K562 (cell line): ENCODE data around the gene PRCP. TPM values are rescaled to one million over a fixed set of nuclear protein-coding genes. Genes with fewer than 3 reads are reported as not detected.

ENCODE experiments used
- CBX3 ChIP-seq, 2 experiments: IDR thresholded peaks; 1 replicate in 1 of 2; 2 replicates in 1 of 2; pipeline ENCODE4 v1.6.1; 2012; ENCODE audit warnings: inconsistent platforms in 2 of 2, low read length in 2 of 2, borderline replicate concordance in 1 of 2, control low read depth in 1 of 2
- HCFC1 ChIP-seq: IDR thresholded peaks from 2 replicates; pipeline ENCODE4 v1.6.1; 2012; ENCODE audit warnings: low read depth, low read length, improper control_type of control experiment
- MCM5 ChIP-seq: fragments of 450-650 bp; IDR thresholded peaks from 2 replicates; pipeline ENCODE4 v1.6.1; 2016; ENCODE audit warnings: low read depth
- NUFIP1 ChIP-seq: fragments of 450-650 bp; IDR thresholded peaks from 2 replicates; pipeline ENCODE4 v1.6.1; 2018; ENCODE audit not compliant: partially characterized antibody
- RCOR1 ChIP-seq, 2 experiments: IDR thresholded peaks; 2 replicates each; pipeline ENCODE4 v1.6.1; 2012; ENCODE audit warnings: low read depth in 2 of 2, low read length in 2 of 2, borderline replicate concordance in 1 of 2, improper control_type of control experiment in 1 of 2
- ZFP36 ChIP-seq: fragments of 150-350 bp; IDR thresholded peaks from 2 replicates; pipeline ENCODE4 v1.6.1; 2018; ENCODE audit warnings: low read length, low read depth; ENCODE audit not compliant: partially characterized antibody
- ZFPM2 ChIP-seq: fragments of 250-450 bp; sonication (Bioruptor Pico); IDR thresholded peaks from 2 replicates; pipeline ENCODE4 v1.5.1; 2022; ENCODE audit warnings: mild to moderate bottlenecking
- ZNF263 ChIP-seq: sonication (generic); formaldehyde crosslinking; IDR thresholded peaks from 2 replicates; pipeline ENCODE4 v1.8.0; 2022; ENCODE audit warnings: mild to moderate bottlenecking, missing genetic modification reagents, borderline replicate concordance
- ZNF282 ChIP-seq: sonication (generic); formaldehyde crosslinking; IDR thresholded peaks from 2 replicates; pipeline ENCODE4 v1.8.1; 2023; ENCODE audit warnings: missing genetic modification reagents
- polyA plus RNA-seq, 8 experiments: library from polyadenylated mRNA; depleted of rRNA in 4 of 8; stranded (reverse) in 5 of 8; unstranded in 3 of 8; fragments of >200 nt; fragmentation: Nextera tagmentation in 2 of 8; fragmentation: Illumina TruSeq in 1 of 8; extraction: Ambion mirVana in 2 of 8; extraction: Trizol in 1 of 8; gene quantifications; 2 replicates each; pipeline versions ENCODE4 v1.2.1 to v1.2.3, GENCODE V29; 2011 to 2014; ENCODE audit warnings: inconsistent platforms in 1 of 8, missing spikeins in 1 of 8
- total RNA-seq, 7 experiments: library from RNA; depleted of rRNA in 6 of 7; stranded (reverse); fragments of >200 nt in 6 of 7; fragmentation: Illumina TruSeq in 2 of 7; extraction: Trizol in 2 of 7; gene quantifications; 2 replicates each; pipeline versions ENCODE4 v1.2.1 to v1.2.3, GENCODE V29; 2011 to 2021; ENCODE audit warnings: low replicate concordance in 1 of 7
- TF ChIP-seq, protein P1 (sequence below): fragments of 450-650 bp; IDR thresholded peaks from 2 replicates; pipeline ENCODE4 v1.6.1; 2014; ENCODE audit warnings: low read depth, mild to moderate bottlenecking, moderate library complexity, borderline replicate concordance
- TF ChIP-seq, protein P2 (sequence below), 3 experiments: IDR thresholded peaks in 2 of 3; conservative IDR thresholded peaks in 1 of 3; 2 replicates each; pipeline ENCODE4 v1.5.1; 2011 to 2012; ENCODE audit warnings: low read length in 3 of 3, mild to moderate bottlenecking in 3 of 3, control low read depth in 2 of 3, improper control_type of control experiment in 1 of 3, inconsistent platforms in 1 of 3, low read depth in 1 of 3, mixed read lengths in 1 of 3, moderate library complexity in 1 of 3; ENCODE audit not compliant: insufficient read depth in 2 of 3
- TF ChIP-seq, protein P3 (sequence below): fragments of 450-650 bp; IDR thresholded peaks from 2 replicates; pipeline ENCODE4 v1.6.1; 2017; ENCODE audit warnings: mild to moderate bottlenecking, moderate library complexity
- TF ChIP-seq, protein P4 (sequence below): sonication (generic); formaldehyde crosslinking; IDR thresholded peaks from 2 replicates; pipeline ENCODE4 v1.8.0; 2022; ENCODE audit warnings: mild to moderate bottlenecking, missing genetic modification reagents
- TF ChIP-seq, protein P5 (sequence below), 2 experiments: fragments of 250-450 bp in 1 of 2; fragments of 450-650 bp in 1 of 2; sonication (Bioruptor Pico) in 1 of 2; IDR thresholded peaks; 2 replicates each; pipeline versions ENCODE4 v1.6.1 to v1.8.0; 2016 to 2021; ENCODE audit warnings: mild to moderate bottlenecking in 2 of 2, moderate library complexity in 2 of 2, missing compliant biosample characterization in 1 of 2, missing genetic modification characterization in 1 of 2

PRCP gene
- total and polyA plus RNA-seq, 9 of the 15 experiments (the other 6 are each of a cell fraction or from before 2014, with no cell fraction given), result 9.5 to 43.1 (median 23.2) TPM

- TF ChIP-seq, protein P1, sequence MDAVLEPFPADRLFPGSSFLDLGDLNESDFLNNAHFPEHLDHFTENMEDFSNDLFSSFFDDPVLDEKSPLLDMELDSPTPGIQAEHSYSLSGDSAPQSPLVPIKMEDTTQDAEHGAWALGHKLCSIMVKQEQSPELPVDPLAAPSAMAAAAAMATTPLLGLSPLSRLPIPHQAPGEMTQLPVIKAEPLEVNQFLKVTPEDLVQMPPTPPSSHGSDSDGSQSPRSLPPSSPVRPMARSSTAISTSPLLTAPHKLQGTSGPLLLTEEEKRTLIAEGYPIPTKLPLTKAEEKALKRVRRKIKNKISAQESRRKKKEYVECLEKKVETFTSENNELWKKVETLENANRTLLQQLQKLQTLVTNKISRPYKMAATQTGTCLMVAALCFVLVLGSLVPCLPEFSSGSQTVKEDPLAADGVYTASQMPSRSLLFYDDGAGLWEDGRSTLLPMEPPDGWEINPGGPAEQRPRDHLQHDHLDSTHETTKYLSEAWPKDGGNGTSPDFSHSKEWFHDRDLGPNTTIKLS, result no peak
- TF ChIP-seq MCM5 (no peak), ZFP36 (no peak), RCOR1 (IDR thresholded peaks at IDR 0.05; ENCODE audit: borderline replicate concordance in 1 of 2, low read depth in 2 of 2, low read length in 2 of 2) (peak in 1 of 2 experiments; percentile 33; a peak in 1 of 4 replicates), ZFPM2 (CRISPR knock-in tag) (no peak), ZNF282 (CRISPR knock-in tag) (no peak), NUFIP1 (no peak), ZNF263 (CRISPR knock-in tag) (0 out of 2 replicates have a peak, but pooled peaks have one; percentile 9), HCFC1 (peak; percentile 25; the same call in 1 of the 2 replicates), CBX3 (IDR thresholded peaks at IDR 0.05; ENCODE audit: borderline replicate concordance in 1 of 2, low read length in 2 of 2) (0 out of 3 replicates have a peak, but pooled peaks of 1 of the 2 experiments have one; percentile 2)
- TF ChIP-seq, protein P2, sequence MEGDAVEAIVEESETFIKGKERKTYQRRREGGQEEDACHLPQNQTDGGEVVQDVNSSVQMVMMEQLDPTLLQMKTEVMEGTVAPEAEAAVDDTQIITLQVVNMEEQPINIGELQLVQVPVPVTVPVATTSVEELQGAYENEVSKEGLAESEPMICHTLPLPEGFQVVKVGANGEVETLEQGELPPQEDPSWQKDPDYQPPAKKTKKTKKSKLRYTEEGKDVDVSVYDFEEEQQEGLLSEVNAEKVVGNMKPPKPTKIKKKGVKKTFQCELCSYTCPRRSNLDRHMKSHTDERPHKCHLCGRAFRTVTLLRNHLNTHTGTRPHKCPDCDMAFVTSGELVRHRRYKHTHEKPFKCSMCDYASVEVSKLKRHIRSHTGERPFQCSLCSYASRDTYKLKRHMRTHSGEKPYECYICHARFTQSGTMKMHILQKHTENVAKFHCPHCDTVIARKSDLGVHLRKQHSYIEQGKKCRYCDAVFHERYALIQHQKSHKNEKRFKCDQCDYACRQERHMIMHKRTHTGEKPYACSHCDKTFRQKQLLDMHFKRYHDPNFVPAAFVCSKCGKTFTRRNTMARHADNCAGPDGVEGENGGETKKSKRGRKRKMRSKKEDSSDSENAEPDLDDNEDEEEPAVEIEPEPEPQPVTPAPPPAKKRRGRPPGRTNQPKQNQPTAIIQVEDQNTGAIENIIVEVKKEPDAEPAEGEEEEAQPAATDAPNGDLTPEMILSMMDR (IDR thresholded peaks at IDR 0.05 in 2 of 3, conservative IDR thresholded peaks at IDR 0.05 in 1 of 3; ENCODE audit: insufficient read depth in 2 of 3, low read depth in 1 of 3, low read length in 3 of 3), result 0 out of 6 replicates have a peak, but pooled peaks of 1 of the 3 experiments have one; percentile 0
- TF ChIP-seq, protein P3, sequence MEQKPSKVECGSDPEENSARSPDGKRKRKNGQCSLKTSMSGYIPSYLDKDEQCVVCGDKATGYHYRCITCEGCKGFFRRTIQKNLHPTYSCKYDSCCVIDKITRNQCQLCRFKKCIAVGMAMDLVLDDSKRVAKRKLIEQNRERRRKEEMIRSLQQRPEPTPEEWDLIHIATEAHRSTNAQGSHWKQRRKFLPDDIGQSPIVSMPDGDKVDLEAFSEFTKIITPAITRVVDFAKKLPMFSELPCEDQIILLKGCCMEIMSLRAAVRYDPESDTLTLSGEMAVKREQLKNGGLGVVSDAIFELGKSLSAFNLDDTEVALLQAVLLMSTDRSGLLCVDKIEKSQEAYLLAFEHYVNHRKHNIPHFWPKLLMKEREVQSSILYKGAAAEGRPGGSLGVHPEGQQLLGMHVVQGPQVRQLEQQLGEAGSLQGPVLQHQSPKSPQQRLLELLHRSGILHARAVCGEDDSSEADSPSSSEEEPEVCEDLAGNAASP, result no peak
- TF ChIP-seq, protein P4, sequence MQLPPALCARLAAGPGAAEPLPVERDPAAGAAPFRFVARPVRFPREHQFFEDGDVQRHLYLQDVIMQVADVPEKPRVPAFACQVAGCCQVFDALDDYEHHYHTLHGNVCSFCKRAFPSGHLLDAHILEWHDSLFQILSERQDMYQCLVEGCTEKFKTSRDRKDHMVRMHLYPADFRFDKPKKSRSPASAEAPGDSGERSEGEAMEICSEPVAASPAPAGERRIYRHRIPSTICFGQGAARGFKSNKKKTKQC (CRISPR knock-in tag), result 0 out of 2 replicates have a peak, but pooled peaks have one; percentile 48
- TF ChIP-seq, protein P5, sequence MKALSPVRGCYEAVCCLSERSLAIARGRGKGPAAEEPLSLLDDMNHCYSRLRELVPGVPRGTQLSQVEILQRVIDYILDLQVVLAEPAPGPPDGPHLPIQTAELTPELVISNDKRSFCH (CRISPR knock-in tag; IDR thresholded peaks at IDR 0.05), result no peak
- TF ChIP-seq, protein P5 (tag; IDR thresholded peaks at IDR 0.05), result no peak
Observed at GRCh38 chr11:82901165-82901921, 1.1 kb upstream of the PRCP start, which contains the start of gene DDIAS (continued).
